Neuron (in vitro differentiated cells): ENCODE data around the gene CCP110.

Experiments used
- H2AFZ ChIP-seq: one replicate; pipeline ENCODE4 v1.6.1; 2013; ENCODE audit warnings: low read depth, mild to moderate bottlenecking, inconsistent platforms, low read length, moderate library complexity
- H3K27me3 ChIP-seq: one replicate; pipeline ENCODE4 v1.6.1; 2013; ENCODE audit warnings: low read length; ENCODE audit not compliant: insufficient read depth
- H3K36me3 ChIP-seq: one replicate; pipeline ENCODE4 v1.6.1; 2013; ENCODE audit warnings: low read length; ENCODE audit not compliant: insufficient read depth
- H3K4me1 ChIP-seq: one replicate; pipeline ENCODE4 v1.6.1; 2013; ENCODE audit warnings: low read length; ENCODE audit not compliant: insufficient read depth
- H3K4me3 ChIP-seq: 2 replicates; pipeline ENCODE4 v1.5.1; 2013; ENCODE audit warnings: mild to moderate bottlenecking, low read length, moderate library complexity
- H3K9me3 ChIP-seq: one replicate; pipeline ENCODE4 v1.6.1; 2013; ENCODE audit warnings: low read length

CCP110 gene

DNA sequence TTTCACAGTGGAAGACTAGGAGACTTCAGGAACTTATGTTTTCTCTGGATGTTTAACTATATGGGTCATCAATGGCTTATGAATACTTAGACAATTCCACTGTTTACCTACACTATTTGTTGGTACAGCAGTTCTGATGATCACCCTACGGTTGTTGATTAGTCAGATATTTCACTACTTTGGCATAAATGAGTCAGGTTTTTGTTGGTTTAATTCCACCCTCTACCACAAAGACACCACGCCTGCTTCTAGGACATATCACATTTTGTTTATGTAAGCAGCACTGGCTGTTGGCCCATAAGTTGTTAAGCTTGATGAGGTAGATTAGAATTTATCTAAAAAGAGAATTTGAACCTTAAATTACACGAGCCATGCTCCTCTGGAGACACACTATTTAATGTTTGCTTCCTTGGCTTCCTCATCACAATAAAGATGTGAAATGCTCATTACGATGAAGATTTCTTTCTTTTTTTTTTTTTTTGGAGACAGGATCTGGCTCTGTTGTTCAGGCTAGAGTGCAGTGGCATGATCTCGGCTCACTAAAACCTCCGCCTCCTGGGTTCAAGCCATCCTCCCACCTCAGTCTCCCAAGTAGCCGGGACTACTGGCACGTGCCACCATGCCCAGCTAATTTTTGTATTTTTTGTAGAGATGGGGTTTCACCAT is 6.2 kb upstream of the CCP110 start:
- no peaks in the 10 kb centered on the region for H3K9me3 ChIP-seq
- H3K4me3 ChIP-seq: no peak overlapping the region
- H2AFZ ChIP-seq: no peak overlapping the region
- H3K36me3 ChIP-seq: peaks cover 22% of the 10 kb centered on the region
- H3K4me1 ChIP-seq: peaks cover 15% of the 10 kb centered on the region
- H3K27me3 ChIP-seq: no peaks in the 10 kb centered on the region

DNA sequence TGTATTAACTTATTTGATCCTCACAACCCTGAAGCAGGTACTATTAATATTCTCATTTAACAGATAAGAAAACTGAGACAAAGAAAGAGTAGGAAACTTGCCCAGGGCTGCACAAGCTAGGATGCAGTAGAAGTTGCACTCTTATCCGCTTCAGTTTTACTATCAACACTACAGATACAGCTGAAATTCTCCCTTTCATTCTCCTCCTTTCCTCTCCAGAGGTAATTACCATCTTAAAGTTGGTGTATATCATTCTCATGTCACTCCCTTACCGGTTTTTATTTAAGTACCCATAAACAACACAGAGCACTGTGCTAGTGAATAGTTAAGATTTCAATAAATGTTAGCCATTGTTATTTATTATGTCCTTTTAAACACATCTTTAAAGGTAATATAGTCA is 5.4 kb upstream of the CCP110 start:
- Histone ChIP-seq H2AFZ (no peak overlapping the region), H3K4me1 (peaks cover 18% of the 10 kb centered on the region), H3K27me3 (no peaks in the 10 kb centered on the region), H3K9me3 (no peaks in the 10 kb centered on the region), H3K36me3 (peaks cover 22% of the 10 kb centered on the region), H3K4me3 (no peak overlapping the region)

DNA sequence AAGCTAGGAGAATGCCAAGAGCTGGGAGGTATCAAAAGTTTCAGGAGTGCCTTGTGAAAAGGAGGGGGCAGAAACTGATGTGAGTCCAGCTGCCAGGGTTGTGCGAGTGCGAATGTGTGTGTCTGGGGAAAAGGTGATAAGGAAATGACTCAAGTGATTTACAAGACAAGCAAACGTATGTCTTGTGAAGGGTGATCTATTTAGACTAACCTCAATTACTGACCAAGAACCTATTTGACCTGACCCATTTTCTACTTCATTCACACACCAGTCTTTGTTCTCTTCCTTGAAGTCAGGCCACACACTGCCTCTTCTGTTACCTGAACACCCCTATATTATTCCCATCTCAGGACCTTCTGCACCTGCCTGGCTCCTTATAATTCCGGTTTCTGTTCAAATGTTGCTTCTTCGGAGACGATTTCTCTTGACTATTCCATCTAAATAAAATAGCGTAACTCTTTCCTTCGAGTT is 2.8 kb upstream of the CCP110 start:
- H3K4me1 ChIP-seq: peaks cover 31% of the 10 kb centered on the region
- no peaks in the 10 kb centered on the region for H3K27me3 ChIP-seq
- no peaks in the 10 kb centered on the region for H3K9me3 ChIP-seq
- peaks cover 10% of the 10 kb centered on the region for H3K36me3 ChIP-seq
- peak overlapping the region; percentile 74 for H3K4me3 ChIP-seq
- H2AFZ ChIP-seq: peak overlapping the region; percentile 94

DNA sequence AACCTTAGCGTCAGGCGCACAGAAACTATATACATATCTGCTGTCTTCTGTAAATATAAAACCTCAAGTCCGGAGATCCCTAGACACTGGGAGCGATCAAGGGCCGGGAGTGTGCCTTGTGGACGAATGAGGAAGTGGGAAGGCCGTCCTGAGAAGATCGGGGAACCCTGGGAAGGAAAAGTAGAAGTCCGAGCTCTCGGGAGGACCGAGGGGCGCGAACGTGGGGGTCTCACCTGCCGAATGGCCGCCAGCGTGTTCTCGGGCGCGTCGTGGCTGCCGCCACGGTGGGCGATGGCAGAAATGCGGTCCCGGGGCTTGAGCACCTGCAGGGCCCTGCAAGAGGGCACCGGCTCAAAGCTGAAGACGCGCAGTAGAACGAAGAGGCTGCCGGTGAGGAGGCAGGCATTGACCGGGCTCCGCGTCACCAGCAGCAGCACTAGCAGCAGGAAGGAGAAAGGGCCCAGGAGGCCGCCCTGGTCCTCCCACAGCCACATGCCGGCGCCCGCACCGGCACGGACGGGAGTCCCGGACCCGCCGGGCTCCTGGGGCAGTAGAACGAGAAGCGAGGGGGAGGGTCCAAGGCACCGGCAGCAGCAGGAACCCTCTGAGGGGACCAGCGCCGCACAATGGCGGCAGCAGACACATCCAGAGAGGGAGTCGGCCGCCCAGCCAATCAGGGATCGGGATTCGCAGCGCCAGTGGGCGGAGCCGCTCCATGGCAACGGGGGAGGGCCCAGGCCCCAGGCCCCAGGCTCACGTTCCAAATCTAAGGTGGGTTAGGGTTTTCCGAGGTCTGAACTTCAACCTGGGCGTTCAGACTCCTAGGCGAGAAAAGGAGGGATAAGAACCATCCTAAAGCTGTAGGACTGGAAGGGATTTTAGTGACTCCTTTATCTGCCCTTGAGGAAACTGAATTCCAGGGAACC is 2.0 kb upstream of the CCP110 start, which contains the start of gene GDE1:
Gene GDE1 (minus strand): TSS at position 628 of the 926 bp plus-strand sequence. CDS start 134 bp downstream, at position 494.
- H3K4me1 ChIP-seq: peaks cover 38% of the 10 kb centered on the region
- no peaks in the 10 kb centered on the region for H3K27me3 ChIP-seq
- peak within 1 kb of the TSS; percentile 94 for H2AFZ ChIP-seq
- peaks cover 7% of the 10 kb centered on the region for H3K36me3 ChIP-seq
- H3K9me3 ChIP-seq: no peaks in the 10 kb centered on the region
- H3K4me3 ChIP-seq: peak within 1 kb of the TSS; percentile 74

DNA sequence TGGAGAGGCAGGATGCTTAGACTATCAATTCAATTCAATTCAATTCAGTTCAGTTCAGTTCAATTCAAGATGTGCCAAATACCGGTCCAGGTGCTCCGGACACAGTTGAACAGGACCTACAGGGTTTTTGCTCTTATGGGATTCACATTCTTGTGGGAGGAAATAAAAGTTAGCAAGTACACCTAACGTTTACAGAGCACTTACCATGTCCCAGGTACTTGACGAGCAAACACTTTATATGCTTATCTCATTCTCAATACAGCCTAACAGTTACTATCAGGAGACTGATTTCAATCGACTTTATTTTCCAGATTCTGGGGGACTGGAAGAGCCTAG is 1.4 kb upstream of the CCP110 start:
- peak overlapping the region; percentile 94 for H2AFZ ChIP-seq
- no peaks in the 10 kb centered on the region for H3K27me3 ChIP-seq
- H3K9me3 ChIP-seq: no peaks in the 10 kb centered on the region
- peak overlapping the region; percentile 74 for H3K4me3 ChIP-seq
- peaks cover 39% of the 10 kb centered on the region for H3K4me1 ChIP-seq
- peaks cover under 1% of the 10 kb centered on the region for H3K36me3 ChIP-seq

DNA sequence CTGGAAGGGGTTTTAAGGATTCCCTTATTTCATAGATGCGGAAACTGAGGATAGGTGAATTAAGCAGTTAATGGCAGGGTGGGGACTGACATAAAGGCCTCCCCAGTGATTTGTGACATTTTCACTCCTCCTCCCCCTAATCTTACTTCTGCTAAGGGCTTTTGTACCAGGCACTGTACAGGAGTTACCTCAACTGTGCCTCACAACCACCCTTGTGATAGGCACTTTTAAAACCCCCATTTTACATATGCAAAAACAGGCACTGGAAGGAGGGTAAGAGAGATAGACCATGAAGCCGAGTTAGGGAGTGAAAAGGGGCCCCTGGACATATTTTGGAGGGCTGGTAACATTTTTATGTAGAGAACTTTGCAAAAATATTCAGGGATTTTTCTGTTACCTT is 982 bp upstream of the CCP110 start:
- Histone ChIP-seq H2AFZ (peak overlapping the region; percentile 94), H3K27me3 (no peaks in the 10 kb centered on the region), H3K36me3 (peaks cover under 1% of the 10 kb centered on the region), H3K4me3 (peak overlapping the region; percentile 74), H3K4me1 (peaks cover 39% of the 10 kb centered on the region), H3K9me3 (no peaks in the 10 kb centered on the region)

DNA sequence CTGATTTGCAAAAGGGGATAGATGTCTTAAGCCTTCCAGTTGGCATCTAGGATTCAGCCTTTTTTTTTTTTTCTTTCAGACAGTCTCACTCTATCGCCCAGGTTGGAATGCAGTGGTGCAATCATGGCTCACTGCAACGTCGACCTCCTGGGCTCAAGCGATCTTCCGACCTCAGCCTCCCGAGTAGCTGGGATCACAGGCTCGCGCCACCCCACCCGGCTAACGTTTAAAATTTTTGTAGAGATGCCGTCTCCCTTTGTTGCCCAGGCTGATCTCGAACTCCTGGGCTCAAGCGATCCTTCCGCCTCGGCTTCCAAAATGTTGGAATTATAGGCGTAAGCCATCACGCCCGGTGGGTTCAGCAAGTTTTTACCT is 571 bp upstream of the CCP110 start:
- Histone ChIP-seq H3K4me1 (peaks cover 39% of the 10 kb centered on the region), H3K27me3 (no peaks in the 10 kb centered on the region), H2AFZ (no peak overlapping the region), H3K4me3 (peak overlapping the region; percentile 76), H3K9me3 (no peaks in the 10 kb centered on the region), H3K36me3 (peaks cover 5% of the 10 kb centered on the region)

DNA sequence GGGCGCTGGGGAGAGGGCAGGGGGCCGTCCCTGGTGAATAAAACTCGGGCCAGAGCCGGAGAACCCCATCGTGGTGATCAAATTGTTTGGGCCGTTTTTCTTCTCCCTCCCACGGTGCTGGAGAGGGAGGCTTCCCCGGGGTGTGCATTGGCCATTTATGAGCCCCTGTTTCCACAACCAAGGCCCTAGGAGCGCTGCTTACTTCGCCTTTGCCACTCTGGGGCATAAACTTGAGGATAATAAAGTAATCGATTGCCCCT is 544 bp downstream of the CCP110 start:
- Histone ChIP-seq H3K27me3 (no peaks in the 10 kb centered on the region), H3K9me3 (no peaks in the 10 kb centered on the region), H3K4me1 (peaks cover 39% of the 10 kb centered on the region), H3K36me3 (peaks cover 16% of the 10 kb centered on the region), H2AFZ (peak overlapping the region; percentile 46), H3K4me3 (peak overlapping the region; percentile 76)

DNA sequence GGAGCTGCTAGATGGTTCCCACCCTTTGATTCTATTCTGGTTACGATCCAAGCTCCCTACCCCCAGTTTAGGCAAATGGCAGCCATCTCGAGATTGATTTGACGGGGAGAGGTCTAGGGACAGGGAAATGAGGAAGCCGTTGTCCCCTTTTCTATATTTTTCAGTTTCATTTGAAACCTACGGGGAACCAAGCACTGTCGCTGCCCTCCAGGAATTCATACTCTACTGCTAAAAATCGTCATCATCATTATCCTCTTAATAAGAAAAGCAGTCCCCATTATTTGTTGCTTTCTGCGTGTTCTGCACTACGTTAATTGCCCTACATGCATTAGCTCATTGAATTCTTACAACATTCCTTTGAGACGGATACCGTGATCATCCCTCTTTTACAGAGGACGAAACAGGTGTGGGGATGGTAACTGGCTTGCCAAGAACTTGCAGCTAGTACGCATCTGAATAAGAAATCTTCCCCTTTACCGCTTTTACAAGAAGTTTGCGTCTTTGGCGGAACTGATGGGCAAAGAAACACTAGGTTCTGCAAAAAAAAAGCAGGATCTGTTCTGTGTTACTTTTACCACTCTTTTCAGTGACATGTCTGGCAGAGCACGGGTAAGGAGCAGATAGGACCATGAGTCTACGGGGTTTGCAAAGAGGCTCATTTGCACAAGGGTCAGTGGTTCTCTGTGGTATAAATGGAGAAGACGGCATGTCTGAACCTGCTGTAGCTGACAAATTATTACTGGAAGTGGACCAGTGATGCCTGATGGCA is 1.1 kb downstream of the CCP110 start:
- peak overlapping the region; percentile 76 for H3K4me3 ChIP-seq
- H3K9me3 ChIP-seq: no peaks in the 10 kb centered on the region
- H3K4me1 ChIP-seq: peaks cover 39% of the 10 kb centered on the region
- H3K27me3 ChIP-seq: no peaks in the 10 kb centered on the region
- peak overlapping the region; percentile 46 for H2AFZ ChIP-seq
- peaks cover 21% of the 10 kb centered on the region for H3K36me3 ChIP-seq

DNA sequence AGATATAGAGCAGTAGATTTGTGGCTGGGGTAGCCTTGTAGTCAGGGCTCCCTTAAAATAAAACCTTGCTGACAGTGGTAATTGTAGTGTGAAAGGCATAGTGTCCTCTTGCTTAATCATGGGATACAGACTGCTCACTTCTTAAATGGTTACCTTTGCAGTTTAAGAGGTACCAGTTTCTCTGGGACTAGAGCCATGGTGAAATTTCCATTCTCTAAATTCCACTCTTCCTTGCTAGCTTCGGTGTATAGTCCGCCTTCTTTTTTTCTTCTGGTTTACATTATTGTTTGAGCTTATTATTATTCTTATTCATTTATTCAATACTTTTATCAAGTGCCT is 1.6 kb downstream of the CCP110 start:
- peak overlapping the region; percentile 76 for H3K4me3 ChIP-seq
- no peak overlapping the region for H2AFZ ChIP-seq
- no peaks in the 10 kb centered on the region for H3K9me3 ChIP-seq
- H3K27me3 ChIP-seq: no peaks in the 10 kb centered on the region
- H3K36me3 ChIP-seq: peaks cover 27% of the 10 kb centered on the region
- H3K4me1 ChIP-seq: peaks cover 38% of the 10 kb centered on the region

DNA sequence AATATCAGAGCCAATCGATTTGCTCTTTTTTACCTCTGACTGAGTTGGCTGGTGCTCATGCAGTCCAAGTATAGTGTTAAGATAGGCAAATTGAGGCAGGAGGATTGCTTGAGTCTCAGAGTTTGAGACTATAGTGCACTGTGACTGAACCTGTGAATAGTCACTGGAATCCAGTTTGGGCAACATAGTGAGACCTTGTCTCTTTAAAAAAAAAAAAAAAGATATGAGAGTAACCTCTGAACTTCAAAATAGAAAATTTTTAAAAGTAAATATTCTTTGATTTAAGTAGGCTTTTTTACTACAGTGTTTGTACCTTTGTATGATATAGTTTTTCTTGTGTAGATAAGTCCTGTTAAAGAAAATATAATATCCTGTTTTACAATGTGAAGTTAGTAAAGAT is 3.4 kb downstream of the CCP110 start:
- H2AFZ ChIP-seq: no peak overlapping the region

DNA sequence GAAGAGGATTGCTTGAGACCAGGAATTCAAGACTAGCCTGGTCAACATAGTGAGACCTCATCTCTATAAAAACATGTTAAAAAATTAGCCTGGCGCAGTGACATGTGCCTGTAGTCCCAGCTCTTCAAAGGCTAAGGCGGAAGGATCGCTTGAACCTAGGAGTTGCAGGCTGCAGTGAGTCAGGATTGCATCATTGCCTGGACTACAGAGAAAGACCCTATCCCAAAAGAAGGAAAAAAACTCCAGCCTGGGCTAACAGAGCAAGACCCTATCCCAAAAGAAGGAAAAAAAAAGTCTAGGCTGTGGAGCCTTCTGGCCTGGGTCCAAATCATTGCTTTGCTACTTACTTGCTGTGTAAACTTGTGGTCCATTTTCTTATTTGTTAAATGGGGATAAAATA is 4.9 kb downstream of the CCP110 start:
- Histone ChIP-seq H2AFZ (no peak overlapping the region), H3K9me3 (no peaks in the 10 kb centered on the region), H3K4me1 (peaks cover 22% of the 10 kb centered on the region), H3K36me3 (peaks cover 54% of the 10 kb centered on the region), H3K4me3 (no peak overlapping the region), H3K27me3 (no peaks in the 10 kb centered on the region)

More for the DNA sequence above, 3.4 kb downstream of the CCP110 start:
- Histone ChIP-seq H3K27me3 (no peaks in the 10 kb centered on the region), H3K4me3 (no peak overlapping the region), H3K9me3 (no peaks in the 10 kb centered on the region), H3K36me3 (peaks cover 39% of the 10 kb centered on the region), H3K4me1 (peaks cover 28% of the 10 kb centered on the region)

DNA sequence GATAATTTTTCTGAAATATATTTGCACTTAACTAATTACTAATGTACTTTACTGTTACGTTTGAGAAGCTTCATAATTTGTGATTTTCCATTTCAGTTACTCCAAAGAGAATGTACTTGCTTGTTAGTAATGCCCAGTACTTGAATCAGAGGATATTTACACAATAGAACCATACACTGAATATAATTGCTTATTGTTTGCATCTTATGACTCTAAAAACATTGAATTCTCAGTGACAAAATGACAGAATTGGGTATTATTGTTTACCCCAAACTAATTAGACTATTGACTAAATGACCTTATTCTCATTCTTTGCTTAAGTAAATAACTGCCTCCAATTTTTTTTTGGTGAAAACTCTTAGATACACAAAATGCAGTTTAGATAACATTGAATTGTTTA is 8.9 kb downstream of the CCP110 start:
- no peaks in the 10 kb centered on the region for H3K4me1 ChIP-seq
- no peak overlapping the region for H3K4me3 ChIP-seq
- H2AFZ ChIP-seq: no peak overlapping the region
- peaks cover 85% of the 10 kb centered on the region for H3K36me3 ChIP-seq
- H3K27me3 ChIP-seq: no peaks in the 10 kb centered on the region
- H3K9me3 ChIP-seq: no peaks in the 10 kb centered on the region
